OCI-LY3 (cell line): ENCODE measurements around the gene IL22.

Source experiments
- EZH2phosphoT487 ChIP-seq: fragments of 200-600 bp; shearing (Covaris generic); IDR thresholded peaks from 2 replicates; pipeline ENCODE4 v1.6.1; 2018; ENCODE audit warnings: antibody characterized with exemption, mixed run types, low read depth
- TF ChIP-seq, protein P1 (sequence below): fragments of 200-600, 300-600 bp; sonication (generic); IDR thresholded peaks from 2 replicates; pipeline ENCODE4 v1.5.1; 2014; ENCODE audit warnings: antibody characterized with exemption, low read length, low read depth

DNA sequence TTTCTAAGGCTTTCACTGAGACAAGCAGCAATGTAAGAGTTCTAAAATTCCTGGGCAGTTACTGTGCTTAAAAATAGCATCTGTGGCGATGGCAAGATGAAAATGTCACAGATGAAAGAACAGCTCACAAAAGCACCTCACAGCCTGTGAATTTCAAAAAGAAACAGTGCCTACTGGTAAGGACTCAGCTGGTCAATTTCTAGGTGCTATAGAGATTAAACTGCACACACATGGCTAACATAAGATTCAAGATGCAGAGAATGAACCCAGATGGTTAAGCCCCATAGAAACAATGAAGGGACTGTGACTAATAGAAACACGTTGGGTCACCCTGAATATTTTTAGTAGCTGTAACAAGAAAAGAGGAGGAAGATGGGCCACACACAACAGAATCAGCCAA, 15.8 kb downstream of the IL22 start:
- TF ChIP-seq, protein P1, sequence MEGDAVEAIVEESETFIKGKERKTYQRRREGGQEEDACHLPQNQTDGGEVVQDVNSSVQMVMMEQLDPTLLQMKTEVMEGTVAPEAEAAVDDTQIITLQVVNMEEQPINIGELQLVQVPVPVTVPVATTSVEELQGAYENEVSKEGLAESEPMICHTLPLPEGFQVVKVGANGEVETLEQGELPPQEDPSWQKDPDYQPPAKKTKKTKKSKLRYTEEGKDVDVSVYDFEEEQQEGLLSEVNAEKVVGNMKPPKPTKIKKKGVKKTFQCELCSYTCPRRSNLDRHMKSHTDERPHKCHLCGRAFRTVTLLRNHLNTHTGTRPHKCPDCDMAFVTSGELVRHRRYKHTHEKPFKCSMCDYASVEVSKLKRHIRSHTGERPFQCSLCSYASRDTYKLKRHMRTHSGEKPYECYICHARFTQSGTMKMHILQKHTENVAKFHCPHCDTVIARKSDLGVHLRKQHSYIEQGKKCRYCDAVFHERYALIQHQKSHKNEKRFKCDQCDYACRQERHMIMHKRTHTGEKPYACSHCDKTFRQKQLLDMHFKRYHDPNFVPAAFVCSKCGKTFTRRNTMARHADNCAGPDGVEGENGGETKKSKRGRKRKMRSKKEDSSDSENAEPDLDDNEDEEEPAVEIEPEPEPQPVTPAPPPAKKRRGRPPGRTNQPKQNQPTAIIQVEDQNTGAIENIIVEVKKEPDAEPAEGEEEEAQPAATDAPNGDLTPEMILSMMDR = no peak
- no peak for TF ChIP-seq EZH2phosphoT487
